K562 (cell line): ENCODE measurements around the gene RNASE2. TPM values are rescaled to one million over a fixed set of nuclear protein-coding genes. Genes with fewer than 3 reads are reported as not detected.

ENCODE experiments used
- BCOR ChIP-seq: fragments of 450-650 bp; IDR thresholded peaks from 2 replicates; pipeline ENCODE4 v1.6.1; 2016
- BMI1 ChIP-seq: fragments of 150-350 bp; IDR thresholded peaks from 2 replicates; pipeline ENCODE4 v1.6.1; 2014; ENCODE audit warnings: low read length
- CBFA2T3 ChIP-seq: fragments of 450-650 bp; IDR thresholded peaks from 2 replicates; pipeline ENCODE4 v1.6.1; 2017
- CREM ChIP-seq: IDR thresholded peaks from 2 replicates; pipeline ENCODE4 v1.6.1; 2014; ENCODE audit warnings: antibody characterized with exemption, low read depth
- CTBP1 ChIP-seq: fragments of 450-650 bp; IDR thresholded peaks from 2 replicates; pipeline ENCODE4 v1.6.1; 2016; ENCODE audit warnings: borderline replicate concordance
- FOXM1 ChIP-seq, 2 experiments: fragments of 450-650 bp in 1 of 2; sonication (generic) in 1 of 2; formaldehyde crosslinking in 1 of 2; IDR thresholded peaks; 2 replicates each; pipeline versions ENCODE4 v1.6.1 to v1.9.0; 2017 to 2022; ENCODE audit warnings: low read depth in 2 of 2, mild to moderate bottlenecking in 2 of 2, missing genetic modification reagents in 1 of 2, moderate library complexity in 1 of 2
- HCFC1 ChIP-seq: IDR thresholded peaks from 2 replicates; pipeline ENCODE4 v1.6.1; 2012; ENCODE audit warnings: low read depth, low read length, improper control_type of control experiment
- HDAC1 ChIP-seq, 2 experiments: fragments of 450-650 bp; IDR thresholded peaks; 2 replicates each; pipeline ENCODE4 v1.6.1; 2016 to 2017; ENCODE audit warnings: inconsistent platforms in 1 of 2, mild to moderate bottlenecking in 1 of 2, moderate library complexity in 1 of 2
- HEY1 ChIP-seq: fragments of 250-450 bp; sonication (Bioruptor Pico); IDR thresholded peaks from 2 replicates; pipeline ENCODE4 v1.5.0; 2020; ENCODE audit warnings: mild to moderate bottlenecking, moderate library complexity, borderline replicate concordance
- ILF3 ChIP-seq: fragments of 450-650 bp; IDR thresholded peaks from 2 replicates; pipeline ENCODE4 v1.6.1; 2018; ENCODE audit warnings: antibody characterized with exemption, mild to moderate bottlenecking, moderate library complexity, borderline replicate concordance
- MAFG ChIP-seq: fragments of 450-650 bp; conservative IDR thresholded peaks from 2 replicates; pipeline ENCODE4 v1.6.1; 2016; ENCODE audit warnings: missing genetic modification characterization, missing compliant biosample characterization
- MCM2 ChIP-seq: fragments of 450-650 bp; IDR thresholded peaks from 2 replicates; pipeline ENCODE4 v1.6.1; 2017; ENCODE audit warnings: low read depth, mild to moderate bottlenecking
- NCOA6 ChIP-seq: fragments of 450-650 bp; IDR thresholded peaks from 2 replicates; pipeline ENCODE4 v1.6.1; 2017; ENCODE audit warnings: mild to moderate bottlenecking
- NR4A1 ChIP-seq, 2 experiments: fragments of 250-450 bp in 1 of 2; fragments of 450-650 bp in 1 of 2; sonication (Bioruptor Pico) in 1 of 2; IDR thresholded peaks; 2 replicates each; pipeline versions ENCODE4 v1.4.0 to v1.6.1; 2016 to 2020; ENCODE audit warnings: mild to moderate bottlenecking in 2 of 2, missing compliant biosample characterization in 1 of 2, missing genetic modification characterization in 1 of 2, moderate library complexity in 1 of 2
- NRF1 ChIP-seq, 2 experiments: fragments of 450-650 bp; IDR thresholded peaks in 1 of 2; conservative IDR thresholded peaks in 1 of 2; 2 replicates each; pipeline ENCODE4 v1.6.1; 2014; ENCODE audit warnings: mild to moderate bottlenecking in 2 of 2
- RB1 ChIP-seq: fragments of 450-650 bp; IDR thresholded peaks from 2 replicates; pipeline ENCODE4 v1.6.1; 2017; ENCODE audit warnings: low read depth, mild to moderate bottlenecking
- SIRT6 ChIP-seq: IDR thresholded peaks from one replicate; pipeline ENCODE4 v1.6.1; 2012; ENCODE audit warnings: low read depth, mild to moderate bottlenecking, control low read depth, inconsistent platforms, low read length, moderate library complexity
- SMAD3 ChIP-seq: fragments of 450-650 bp; formaldehyde crosslinking; conservative IDR thresholded peaks from 2 replicates; pipeline ENCODE4 v1.4.0; 2020; ENCODE audit warnings: mild to moderate bottlenecking
- SMARCB1 ChIP-seq: IDR thresholded peaks from 2 replicates; pipeline ENCODE4 v1.6.1; 2011; ENCODE audit warnings: improper control_type of control experiment, low read depth; ENCODE audit not compliant: insufficient read length
- SREBF2 ChIP-seq: sonication (generic); formaldehyde crosslinking; IDR thresholded peaks from 2 replicates; pipeline ENCODE4 v1.4.0; 2020; ENCODE audit warnings: mild to moderate bottlenecking, missing genetic modification reagents
- TBL1XR1 ChIP-seq, 2 experiments: IDR thresholded peaks; 2 replicates each; pipeline ENCODE4 v1.6.1; 2012; ENCODE audit warnings: improper control_type of control experiment in 2 of 2, low read length in 2 of 2, mild to moderate bottlenecking in 1 of 2
- TRIM28 ChIP-seq: fragments of 450-650 bp; IDR thresholded peaks from 2 replicates; pipeline ENCODE4 v1.6.1; 2017
- ZFP30 ChIP-seq: fragments of 250-450 bp; sonication (Bioruptor Pico); IDR thresholded peaks from 2 replicates; pipeline ENCODE4 v1.8.0; 2022; ENCODE audit warnings: moderate library complexity, mild to moderate bottlenecking, inconsistent platforms, borderline replicate concordance
- ZNF146 ChIP-seq: IDR thresholded peaks from one replicate; pipeline ENCODE4 v1.6.1; 2018; ENCODE audit warnings: missing compliant biosample characterization; ENCODE audit not compliant: unreplicated experiment
- ZNF3 ChIP-seq: fragments of 250-450 bp; sonication (Bioruptor Pico); IDR thresholded peaks from 2 replicates; pipeline ENCODE4 v1.5.0; 2021; ENCODE audit warnings: mild to moderate bottlenecking, moderate library complexity
- ZNF408 ChIP-seq: fragments of 250-450 bp; sonication (Bioruptor Pico); IDR thresholded peaks from 2 replicates; pipeline ENCODE4 v1.4.0; 2020; ENCODE audit warnings: low read depth, mild to moderate bottlenecking, moderate library complexity
- ZNF57 ChIP-seq: fragments of 450-650 bp; formaldehyde crosslinking; IDR thresholded peaks from 2 replicates; pipeline ENCODE4 v1.4.0; 2020; ENCODE audit warnings: mild to moderate bottlenecking, moderate library complexity
- ZNF778 ChIP-seq: fragments of 450-650 bp; formaldehyde crosslinking; IDR thresholded peaks from 2 replicates; pipeline ENCODE4 v1.4.0; 2020; ENCODE audit warnings: mild to moderate bottlenecking, moderate library complexity
- polyA plus RNA-seq, 8 experiments: library from polyadenylated mRNA; depleted of rRNA in 4 of 8; stranded (reverse) in 5 of 8; unstranded in 3 of 8; fragments of >200 nt; fragmentation: Nextera tagmentation in 2 of 8; fragmentation: Illumina TruSeq in 1 of 8; extraction: Ambion mirVana in 2 of 8; extraction: Trizol in 1 of 8; gene quantifications; 2 replicates each; pipeline versions ENCODE4 v1.2.1 to v1.2.3, GENCODE V29; 2011 to 2014; ENCODE audit warnings: inconsistent platforms in 1 of 8, missing spikeins in 1 of 8
- total RNA-seq, 7 experiments: library from RNA; depleted of rRNA in 6 of 7; stranded (reverse); fragments of >200 nt in 6 of 7; fragmentation: Illumina TruSeq in 2 of 7; extraction: Trizol in 2 of 7; gene quantifications; 2 replicates each; pipeline versions ENCODE4 v1.2.1 to v1.2.3, GENCODE V29; 2011 to 2021; ENCODE audit warnings: low replicate concordance in 1 of 7
- TF ChIP-seq, protein P1 (sequence below), 2 experiments: fragments of 450-650 bp; conservative IDR thresholded peaks; 2 replicates each; pipeline ENCODE4 v1.6.1; 2017; ENCODE audit warnings: mild to moderate bottlenecking in 2 of 2, moderate library complexity in 2 of 2
- TF ChIP-seq, protein P2 (sequence below): fragments of 250-450 bp; sonication (Bioruptor Pico); IDR thresholded peaks from 2 replicates; pipeline ENCODE4 v1.4.0; 2020; ENCODE audit warnings: mild to moderate bottlenecking

The RNASE2 gene
- total and polyA plus RNA-seq, 9 of the 15 experiments (the other 6 are each of a cell fraction or from before 2014, with no cell fraction given) = not detected

DNA sequence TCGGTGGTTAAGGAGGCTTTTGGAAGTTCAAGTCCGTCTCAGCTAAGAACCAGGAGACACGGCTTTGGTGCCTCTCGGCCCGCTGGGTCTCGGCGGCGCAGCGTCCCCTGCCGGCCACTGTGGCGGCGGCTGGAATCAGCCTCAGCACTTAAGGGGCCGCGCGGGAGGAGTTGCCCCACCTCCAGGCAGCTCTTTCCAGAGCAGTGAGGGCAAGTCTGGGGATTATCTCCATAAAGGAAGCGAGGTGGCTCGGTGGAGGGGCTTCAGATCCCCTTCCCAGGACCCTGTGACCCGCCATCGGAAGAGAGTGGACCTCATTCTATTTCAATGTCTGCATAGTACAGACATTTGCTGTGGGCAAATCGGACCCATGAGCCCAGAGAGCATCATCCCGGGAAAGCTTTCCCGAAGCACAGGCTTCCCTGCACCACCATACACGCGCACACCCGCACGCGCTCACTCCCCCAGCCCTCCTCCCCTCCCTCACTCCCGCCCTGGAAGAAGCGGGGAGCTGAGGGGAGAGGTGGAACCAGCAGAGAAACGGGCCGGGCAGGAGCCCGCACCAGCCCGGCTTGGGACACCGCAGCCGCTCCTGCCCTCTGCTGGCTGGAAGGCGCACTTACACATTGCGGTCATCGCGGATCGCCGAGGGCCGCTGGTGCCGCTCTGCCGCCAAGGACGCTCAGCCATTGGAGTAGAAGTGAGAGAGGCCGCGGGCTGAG, 15.9 kb downstream of the RNASE2 start (continued):
- TF ChIP-seq FOXM1 (IDR thresholded peaks at IDR 0.05; ENCODE audit: low read depth) (no peak), FOXM1 (CRISPR knock-in tag; IDR thresholded peaks at IDR 0.05; ENCODE audit: low read depth) (no peak), SIRT6 (no peak), BMI1 (no peak), MCM2 (no peak), ZFP30 (CRISPR knock-in tag) (no peak), NR4A1 (CRISPR knock-in tag; IDR thresholded peaks at IDR 0.05) (no peak), NR4A1 (tag; IDR thresholded peaks at IDR 0.05) (no peak), ILF3 (no peak), NCOA6 (no peak), ZNF57 (no peak), SMARCB1 (no peak), HCFC1 (no peak), TBL1XR1 (IDR thresholded peaks at IDR 0.05; ENCODE audit: low read length in 2 of 2) (no peak), CREM (peak; percentile 69), ZNF3 (CRISPR knock-in tag) (no peak), ZNF778 (CRISPR knock-in tag) (no peak), CBFA2T3 (no peak), SREBF2 (CRISPR knock-in tag) (no peak), MAFG (no peak), ZNF146 (CRISPR knock-in tag) (no peak), SMAD3 (CRISPR knock-in tag) (no peak), HEY1 (no peak), RB1 (peak; percentile 66), HDAC1 (IDR thresholded peaks at IDR 0.05) (0 out of 4 replicates have a peak, but pooled peaks of 1 of the 2 experiments have one; percentile 36), NRF1 (conservative IDR thresholded peaks at IDR 0.05 in 1 of 2, IDR thresholded peaks at IDR 0.05 in 1 of 2) (peak; percentile 17 to 33; a peak in 1 of 4 replicates), BCOR (no peak), ZNF408 (CRISPR knock-in tag) (no peak), CTBP1 (peak; percentile 63; the same call in 1 of the 2 replicates), TRIM28 (no peak)
- TF ChIP-seq, protein P1, sequence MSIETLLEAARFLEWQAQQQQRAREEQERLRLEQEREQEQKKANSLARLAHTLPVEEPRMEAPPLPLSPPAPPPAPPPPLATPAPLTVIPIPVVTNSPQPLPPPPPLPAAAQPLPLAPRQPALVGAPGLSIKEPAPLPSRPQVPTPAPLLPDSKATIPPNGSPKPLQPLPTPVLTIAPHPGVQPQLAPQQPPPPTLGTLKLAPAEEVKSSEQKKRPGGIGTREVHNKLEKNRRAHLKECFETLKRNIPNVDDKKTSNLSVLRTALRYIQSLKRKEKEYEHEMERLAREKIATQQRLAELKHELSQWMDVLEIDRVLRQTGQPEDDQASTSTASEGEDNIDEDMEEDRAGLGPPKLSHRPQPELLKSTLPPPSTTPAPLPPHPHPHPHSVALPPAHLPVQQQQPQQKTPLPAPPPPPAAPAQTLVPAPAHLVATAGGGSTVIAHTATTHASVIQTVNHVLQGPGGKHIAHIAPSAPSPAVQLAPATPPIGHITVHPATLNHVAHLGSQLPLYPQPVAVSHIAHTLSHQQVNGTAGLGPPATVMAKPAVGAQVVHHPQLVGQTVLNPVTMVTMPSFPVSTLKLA (conservative IDR thresholded peaks at IDR 0.05) = no peak
- TF ChIP-seq, protein P2, sequence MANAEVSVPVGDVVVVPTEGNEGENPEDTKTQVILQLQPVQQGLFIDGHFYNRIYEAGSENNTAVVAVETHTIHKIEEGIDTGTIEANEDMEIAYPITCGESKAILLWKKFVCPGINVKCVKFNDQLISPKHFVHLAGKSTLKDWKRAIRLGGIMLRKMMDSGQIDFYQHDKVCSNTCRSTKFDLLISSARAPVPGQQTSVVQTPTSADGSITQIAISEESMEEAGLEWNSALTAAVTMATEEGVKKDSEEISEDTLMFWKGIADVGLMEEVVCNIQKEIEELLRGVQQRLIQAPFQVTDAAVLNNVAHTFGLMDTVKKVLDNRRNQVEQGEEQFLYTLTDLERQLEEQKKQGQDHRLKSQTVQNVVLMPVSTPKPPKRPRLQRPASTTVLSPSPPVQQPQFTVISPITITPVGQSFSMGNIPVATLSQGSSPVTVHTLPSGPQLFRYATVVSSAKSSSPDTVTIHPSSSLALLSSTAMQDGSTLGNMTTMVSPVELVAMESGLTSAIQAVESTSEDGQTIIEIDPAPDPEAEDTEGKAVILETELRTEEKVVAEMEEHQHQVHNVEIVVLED = no peak
